ENCODE measurements around the gene HOTAIR.

HOTAIR gene

DNA sequence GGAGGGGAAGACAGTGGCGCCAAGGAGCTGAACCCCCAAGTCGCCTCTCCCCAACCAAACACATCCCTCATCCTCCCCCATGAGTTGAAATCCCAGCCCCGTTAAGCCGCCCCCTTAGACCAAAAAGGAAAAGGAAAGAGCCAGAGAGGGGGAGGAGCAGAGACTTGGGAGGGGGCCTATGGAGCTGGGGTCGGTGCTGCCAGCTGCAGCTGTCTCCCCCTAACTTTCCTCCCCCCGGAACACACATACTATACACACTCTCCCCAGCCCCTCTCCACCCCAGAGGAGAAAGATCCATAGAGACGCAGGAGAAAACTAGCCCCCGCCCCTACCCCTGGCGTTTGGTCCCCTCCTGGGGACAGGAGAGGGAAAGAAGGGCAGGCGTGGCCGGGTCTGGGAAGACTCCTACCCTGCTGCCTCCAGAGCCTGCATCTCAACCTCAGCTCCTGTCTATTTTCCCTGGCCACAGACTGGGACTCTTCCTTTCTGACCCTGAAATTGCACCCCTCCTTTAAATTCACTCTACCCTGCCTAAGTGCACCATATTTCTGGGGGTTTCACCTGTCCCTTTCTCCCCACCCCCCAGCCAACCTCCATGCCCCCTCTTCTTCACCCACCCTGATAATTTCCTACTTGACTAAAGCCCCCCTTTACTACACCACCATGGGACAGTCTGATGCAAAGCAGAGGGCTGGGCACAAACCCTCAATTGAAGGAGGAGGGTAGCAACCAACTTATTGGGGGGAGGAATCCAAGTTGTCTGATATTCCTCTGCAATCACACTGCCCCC lies 23.6 kb upstream of the HOTAIR start:
- DNase-seq: no peak

DNA sequence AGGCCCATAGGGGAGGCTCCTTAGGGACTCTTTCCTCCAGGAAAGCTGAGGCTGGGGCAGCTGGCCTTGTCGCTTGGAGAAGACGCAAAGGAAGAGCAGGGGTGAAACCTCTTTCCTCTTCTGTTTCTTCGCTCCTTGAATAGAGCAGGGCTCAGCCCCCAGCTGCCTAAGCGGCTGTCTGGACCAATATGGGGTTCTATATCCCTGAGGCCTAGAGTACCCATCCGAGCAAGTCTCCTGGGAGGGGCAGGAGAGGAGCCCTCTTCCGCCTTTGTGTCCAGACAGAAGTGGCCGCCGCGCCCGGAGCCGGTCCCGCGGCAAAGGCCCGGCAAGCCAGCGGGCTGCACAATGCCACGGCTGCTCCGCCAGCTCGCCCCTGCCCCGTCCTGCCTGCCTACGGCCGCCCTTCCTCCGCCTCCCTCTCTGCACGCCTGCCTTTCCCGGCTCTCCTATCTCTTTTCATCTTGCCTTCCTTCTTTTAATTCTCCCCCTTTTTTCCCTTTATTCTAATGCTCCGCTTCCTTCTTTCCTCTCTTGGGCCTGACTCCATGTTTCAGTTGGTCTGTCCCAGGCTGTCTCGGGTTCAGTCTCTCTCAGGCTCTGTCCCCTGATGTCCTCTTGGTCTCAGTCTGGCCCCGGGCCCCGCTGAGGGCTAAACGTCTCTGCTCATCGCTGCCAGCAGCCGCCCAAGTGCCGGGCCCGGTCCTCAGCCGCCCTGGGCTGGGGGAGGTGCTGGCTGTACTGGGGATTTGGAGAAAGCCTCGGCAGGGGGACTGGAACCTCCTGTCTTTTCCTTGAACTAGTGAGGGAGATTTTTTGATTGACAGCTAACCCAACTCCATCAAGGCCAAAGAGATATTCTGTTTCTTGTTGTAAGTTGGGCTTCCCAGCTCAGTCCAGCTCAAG lies 22.7 kb upstream of the HOTAIR start:
- DNase-seq: no peak

DNA sequence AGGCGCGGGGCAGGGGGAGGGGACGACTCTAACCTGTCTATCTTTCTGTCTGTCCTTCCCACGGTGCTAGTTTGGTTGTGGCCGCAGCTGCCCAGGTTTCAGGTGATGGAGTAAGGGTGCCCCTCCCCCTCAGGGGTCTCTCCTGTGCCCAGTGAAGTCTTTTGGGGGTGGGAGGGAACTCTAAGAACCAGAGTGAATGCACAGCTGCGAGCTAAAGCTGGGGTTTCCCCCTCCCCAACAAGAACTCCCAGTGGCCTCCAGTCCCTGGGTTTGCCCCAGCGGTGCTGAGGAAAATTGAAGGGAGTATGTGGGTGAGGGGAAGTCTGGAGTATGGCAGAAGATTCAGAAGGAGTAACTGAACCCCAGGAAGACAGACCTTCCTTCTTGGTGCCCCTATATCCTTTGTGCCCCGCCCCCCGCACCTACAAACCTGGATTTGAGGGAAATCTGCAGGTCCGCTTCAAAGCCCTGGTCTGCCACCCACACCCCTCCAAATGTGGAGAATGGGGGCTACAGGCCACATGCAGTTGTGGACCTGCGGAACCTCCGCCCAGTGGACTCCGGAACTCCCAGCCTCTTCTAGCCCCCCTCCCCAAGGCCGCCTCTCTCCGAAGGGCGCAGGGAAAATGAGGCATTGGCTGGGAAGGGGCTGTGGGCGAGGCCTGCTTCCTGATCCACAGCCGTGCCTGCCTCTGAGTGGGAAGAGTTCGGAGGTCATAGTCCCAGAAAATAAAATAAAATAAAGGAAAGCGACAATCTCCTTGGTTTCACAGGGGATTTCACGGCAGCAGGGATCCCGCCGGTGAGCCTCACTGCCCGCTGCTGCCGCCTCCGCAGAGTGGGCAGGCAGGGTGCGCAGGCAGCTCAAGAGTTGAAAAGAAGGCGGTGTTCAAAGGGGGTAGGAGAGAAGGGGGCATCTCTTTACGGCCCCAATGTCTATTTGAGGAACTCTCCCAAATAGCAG lies 21.8 kb upstream of the HOTAIR start:
- no peak for DNase-seq

DNA sequence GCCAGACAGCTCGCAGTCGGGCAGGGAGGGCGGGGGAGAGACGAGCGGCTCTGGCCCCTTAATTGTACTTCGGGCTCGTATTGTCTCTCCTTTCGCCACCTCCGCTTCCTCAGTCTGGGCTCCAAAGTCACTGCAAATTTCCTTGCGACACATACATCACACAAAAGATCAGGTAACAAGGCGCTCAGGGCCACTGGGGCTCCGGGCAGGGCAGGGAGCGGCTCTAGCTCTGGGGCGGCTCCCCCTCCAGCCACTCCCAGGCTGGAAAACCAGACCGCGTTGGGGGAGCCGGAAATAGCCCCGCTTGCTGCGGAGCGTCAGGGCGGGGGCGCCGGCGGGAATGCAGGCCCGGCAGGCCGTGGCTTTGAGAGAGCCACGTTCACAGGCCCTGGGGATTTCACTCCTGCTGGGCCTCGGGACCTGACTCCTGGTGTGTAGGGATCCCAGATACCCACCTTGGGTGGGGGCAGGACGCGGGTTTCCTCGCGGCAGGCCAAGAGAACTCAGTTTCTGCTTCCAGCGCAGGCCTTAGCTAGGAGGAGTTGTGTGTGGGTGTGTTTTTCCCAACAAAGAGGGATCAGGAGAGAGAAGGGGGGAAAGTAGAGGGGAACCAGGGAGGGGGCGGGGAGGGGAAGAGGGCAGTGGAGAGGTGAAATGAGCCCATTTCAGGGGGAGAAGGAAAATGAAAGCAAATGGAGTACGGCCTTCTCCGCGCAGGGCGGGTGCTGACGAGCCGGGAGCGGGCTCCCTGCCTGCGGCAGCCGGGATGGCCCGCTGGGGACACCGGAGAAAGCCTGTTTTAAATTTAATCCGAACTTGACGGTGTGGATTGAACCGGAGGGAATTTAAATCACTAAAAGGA lies 20.9 kb upstream of the HOTAIR start:
- DNase-seq: no peak

DNA sequence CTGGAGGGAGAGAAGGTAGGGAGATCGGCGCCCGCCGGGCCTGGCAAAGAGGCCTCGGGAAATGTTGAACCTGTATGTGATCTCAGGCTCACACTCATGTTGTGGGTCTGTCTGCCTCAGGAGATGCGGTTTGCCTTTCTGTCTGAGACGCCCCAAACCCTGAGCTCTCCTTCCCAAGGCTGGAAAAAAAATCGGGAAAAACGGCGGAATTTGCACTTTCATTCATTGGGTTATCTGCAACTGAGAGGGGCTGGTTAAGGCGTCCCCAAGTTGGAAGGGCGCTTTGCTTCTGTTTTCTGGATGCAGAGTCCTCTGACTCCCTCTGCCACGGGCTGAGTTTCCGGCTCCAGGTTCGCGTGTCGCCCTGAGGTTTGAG lies 20.2 kb upstream of the HOTAIR start:
- no peak for DNase-seq

DNA sequence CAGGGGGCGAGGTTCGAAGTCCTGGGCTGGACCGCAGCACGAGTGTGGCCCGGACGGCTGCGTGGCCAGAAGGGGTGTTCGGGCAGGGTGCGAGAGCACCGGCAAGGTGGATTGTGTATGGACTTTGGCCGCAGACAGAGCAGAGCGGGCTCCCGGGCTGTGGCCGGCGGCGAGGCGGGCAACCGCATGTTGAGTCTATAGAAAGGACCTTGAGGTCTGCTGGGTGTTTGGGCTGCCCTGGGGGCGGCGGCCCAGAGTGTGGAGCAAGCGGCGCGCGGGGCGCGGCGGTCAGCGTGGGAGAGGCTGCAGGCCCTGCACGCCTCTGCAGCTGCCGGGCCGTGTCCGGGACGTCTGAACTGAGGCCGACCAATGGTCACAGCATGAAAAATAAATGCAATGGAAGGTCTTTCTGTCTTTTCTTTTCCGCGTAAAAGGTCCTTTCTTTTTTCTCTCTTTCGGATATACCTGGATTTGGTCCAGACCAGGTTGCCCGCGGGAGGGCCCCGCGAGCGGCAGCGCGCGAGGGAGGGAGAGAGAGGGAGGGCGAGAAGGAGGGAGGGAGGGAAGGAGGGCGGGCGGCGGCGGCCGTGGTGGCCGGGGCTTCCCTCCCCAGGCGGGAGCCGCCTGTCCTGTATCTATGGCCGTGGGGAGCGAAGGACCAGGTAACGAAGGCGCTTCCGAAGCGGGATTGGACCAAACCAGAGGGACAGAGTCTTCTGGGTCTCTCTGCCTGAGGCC lies 19.7 kb upstream of the HOTAIR start:
- no peak for DNase-seq

DNA sequence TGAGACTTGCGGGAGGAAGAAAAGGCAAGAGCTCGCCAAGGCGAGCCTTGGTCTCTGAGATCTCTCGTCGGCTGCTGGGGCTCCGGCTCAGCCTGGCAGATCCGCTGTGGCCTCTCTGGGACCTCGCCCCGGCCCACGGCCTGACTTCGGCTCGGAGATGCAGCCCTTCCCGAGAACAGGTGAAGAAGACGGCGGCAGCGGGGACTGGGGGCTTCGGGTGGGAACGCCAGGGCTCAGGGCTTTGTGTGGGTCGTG lies 19.2 kb upstream of the HOTAIR start:
- DNase-seq: no peak

DNA sequence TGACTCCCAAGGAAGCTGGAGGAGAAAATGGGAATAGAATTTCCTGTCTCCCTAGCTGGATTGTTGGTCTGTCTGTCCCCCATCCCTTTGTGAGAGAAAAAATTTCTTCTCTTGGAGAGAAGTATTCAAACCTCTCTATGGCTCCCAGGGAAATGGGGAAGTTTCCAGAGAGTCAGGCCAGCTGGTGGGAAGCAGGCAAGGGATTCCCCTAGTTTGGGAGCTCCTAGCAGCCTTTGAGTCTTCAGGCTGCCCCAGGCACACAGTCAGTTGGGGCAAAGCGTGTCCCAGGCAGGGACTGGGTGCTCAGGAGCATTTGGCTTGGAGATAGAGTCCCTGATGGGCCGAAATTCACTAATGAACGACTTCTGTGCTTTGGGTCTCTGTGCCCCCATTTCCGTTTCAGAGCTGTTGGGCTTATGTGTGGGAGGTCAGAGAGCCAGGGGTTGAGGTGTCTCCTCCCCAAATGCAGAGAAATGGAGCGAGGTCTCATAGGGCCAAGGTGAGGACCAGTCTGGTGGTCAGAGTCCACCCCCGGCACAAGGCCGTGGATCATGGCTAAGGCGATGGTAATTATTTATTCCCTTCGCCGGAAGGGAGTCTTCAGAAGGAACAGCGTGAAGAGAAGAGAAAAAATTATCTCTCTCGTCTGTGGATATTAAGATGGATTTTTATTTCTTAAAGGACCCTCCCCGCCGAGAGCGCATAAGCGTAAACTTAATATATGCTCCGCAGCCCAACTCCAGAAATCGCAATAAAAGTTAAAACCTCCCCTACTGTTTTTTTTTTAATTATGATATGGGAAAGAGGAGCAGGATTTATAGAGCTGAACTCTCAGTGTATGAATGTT lies 18.6 kb upstream of the HOTAIR start:
- DNase-seq: no peak

DNA sequence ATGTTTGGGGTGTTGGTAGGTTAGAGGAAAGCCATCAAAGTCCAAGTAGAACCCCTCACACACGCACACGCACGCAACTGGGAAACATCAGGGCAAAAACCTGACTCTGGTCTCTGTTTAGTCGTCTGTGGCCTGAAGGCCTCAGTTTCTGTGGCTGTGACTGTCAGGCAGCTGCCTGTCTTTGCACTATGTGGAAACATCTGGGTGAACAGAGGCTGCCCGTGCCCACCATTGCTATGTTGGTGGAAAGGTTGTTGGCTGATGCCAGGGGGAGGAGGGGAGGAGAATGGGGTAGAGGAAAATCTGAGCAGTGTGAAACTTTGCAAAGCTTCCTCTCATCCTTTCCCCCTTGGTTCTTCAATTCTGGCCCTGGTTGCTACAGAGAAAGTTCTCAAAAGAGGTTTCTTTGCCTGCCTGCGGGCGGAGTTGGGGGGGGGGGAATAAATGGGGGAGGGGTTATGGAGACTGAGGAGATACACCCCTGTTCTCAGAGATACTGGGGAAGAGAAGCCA lies 17.7 kb upstream of the HOTAIR start:
- no peak for DNase-seq

DNA sequence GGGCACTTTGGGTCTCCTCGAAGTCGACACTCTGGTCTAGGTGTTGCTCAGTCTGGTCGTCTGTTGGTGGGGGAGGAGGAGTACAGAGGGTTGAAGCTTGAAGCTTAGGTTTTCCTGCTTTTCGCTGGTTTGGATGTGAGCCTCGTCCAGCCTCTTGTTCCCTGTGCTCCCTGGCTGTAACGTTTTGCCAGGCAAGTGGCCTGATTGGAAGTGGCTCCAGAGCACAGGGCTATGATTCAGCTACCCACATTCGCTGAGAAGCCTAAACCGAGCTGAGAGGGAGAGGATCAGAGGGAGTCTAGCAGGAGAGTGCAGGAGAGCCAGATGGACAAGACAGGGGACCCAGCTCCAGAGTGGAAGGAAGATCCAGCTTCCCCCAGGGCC lies 16.3 kb upstream of the HOTAIR start:
- DNase-seq: no peak

DNA sequence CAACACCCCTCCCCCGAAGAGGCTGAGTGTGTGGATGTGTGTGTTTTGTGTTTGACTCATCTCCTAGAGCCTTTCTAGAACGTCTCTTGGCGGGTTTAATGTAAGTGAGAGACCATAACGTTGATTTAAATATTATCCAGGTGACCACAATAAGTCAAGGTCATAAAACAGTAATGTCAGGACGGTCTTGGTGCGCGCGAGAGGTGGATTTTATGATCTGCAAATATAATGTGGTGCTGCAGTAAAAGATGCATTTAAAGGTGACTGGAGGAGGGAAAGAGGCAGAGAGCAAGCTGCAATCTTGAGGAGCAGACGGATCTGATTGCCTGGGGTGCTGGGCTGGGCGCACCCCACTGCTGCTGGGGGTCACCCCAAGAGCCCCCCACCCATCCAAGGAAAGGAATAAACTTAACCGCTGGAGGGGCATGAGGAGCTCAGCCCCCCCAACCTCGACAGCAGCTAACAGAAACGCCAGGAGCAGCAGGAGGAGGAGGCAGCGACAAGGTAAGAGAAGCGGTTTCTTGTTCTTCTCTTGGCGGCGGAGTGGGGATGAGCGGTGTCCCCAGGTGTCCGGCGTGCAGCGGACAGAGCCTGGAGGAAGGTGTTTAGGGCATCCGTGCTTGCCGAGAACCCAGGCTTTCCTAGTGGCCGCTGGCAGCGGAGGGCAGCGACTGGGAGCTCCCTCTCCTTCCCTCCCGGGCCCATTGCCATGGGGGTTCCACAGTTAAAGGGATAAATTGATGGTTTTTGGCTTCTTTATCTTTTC lies 15.7 kb upstream of the HOTAIR start:
- DNase-seq: no peak

DNA sequence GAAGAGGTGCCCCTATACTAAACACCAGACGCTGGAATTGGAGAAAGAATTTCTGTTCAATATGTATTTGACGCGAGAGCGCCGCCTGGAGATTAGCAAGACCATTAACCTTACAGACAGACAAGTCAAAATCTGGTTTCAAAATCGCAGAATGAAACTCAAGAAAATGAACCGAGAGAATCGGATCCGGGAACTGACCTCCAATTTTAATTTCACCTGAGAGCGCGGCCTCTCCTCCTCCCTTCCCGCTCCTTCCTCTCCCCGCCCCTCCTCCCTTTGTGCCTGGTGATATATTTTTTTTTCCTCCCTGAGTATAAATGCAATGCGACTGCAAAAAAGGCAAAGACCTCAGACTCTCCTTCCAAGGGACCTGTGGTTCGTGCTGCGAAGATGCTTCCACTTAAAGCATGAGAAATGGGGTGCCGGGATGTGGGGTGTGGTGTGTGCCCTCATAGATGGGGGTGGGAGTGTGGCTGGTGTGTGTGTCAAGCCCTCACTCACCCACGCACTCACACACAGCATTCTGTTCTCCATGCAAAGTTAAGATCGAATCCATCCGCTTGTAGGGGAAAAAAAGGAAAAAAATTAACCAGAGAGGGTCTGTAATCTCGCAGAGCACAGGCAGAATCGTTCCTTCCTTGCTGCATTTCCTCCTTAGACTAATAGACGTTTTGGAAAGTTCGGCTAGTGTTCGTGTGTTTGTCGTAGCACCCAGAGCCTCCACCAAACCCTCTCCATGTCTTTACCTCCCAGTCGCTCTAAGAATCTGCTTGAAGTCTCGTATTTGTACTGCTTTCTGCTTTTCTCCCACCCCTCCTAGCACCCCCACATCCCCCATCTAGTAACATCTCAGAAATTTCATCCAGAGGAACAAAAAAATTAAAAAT lies 14.7 kb upstream of the HOTAIR start:
- DNase-seq: no peak

DNA sequence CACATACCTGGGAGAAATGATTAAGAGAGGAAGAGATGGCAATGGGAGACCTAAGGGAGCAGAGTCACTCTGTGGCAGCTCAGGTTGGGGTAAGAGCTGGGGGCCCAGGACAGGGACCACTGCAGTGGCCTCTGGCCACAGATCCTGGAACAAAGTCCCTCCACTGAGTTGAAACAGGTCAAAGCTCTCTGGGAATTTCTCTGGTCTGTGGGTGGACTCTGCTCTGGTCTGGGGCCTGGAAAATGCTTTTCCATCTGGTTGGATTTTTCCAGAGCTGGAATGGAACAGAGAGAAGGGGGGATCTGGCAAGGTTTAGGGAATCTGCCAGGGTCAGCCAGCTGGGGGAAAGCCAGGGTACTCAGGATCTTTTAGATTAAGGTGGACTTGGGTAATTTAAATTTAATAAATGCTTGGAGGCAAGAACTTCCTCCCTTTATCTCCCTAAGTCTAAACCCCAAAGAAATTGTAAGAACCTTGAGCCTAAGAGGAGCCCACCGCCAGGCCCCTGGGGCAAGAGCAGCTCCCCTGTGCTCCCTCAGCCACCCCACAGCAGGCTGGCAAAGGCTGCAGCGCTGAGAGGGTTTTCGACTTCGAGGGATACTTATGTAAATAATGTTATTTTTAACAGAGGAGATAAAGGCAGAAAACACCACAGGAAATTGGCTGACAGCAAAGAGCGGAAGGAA lies 13.9 kb upstream of the HOTAIR start:
- DNase-seq: no peak

DNA sequence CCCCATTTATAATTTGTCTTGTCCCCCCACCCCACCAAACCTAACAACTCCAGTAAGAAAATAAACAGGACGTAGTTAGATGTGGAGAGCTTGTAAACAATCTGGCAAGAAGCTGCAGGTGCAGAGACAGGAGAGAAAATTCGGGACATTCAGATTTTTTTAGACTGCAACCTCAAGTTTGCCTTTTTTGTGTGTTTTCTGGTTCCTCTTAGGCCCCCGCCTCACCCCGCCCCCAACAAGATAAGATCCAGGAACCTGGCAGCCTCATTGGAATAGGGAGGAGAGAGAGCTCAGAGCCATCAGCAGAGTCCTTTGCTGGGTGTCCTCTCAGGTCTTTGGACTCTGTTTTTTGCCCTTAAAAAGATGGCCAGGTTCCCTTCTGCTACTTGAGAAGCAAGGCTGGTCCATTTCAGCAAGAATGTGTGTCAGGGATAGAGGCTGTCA lies 13.1 kb upstream of the HOTAIR start:
- no peak for DNase-seq

DNA sequence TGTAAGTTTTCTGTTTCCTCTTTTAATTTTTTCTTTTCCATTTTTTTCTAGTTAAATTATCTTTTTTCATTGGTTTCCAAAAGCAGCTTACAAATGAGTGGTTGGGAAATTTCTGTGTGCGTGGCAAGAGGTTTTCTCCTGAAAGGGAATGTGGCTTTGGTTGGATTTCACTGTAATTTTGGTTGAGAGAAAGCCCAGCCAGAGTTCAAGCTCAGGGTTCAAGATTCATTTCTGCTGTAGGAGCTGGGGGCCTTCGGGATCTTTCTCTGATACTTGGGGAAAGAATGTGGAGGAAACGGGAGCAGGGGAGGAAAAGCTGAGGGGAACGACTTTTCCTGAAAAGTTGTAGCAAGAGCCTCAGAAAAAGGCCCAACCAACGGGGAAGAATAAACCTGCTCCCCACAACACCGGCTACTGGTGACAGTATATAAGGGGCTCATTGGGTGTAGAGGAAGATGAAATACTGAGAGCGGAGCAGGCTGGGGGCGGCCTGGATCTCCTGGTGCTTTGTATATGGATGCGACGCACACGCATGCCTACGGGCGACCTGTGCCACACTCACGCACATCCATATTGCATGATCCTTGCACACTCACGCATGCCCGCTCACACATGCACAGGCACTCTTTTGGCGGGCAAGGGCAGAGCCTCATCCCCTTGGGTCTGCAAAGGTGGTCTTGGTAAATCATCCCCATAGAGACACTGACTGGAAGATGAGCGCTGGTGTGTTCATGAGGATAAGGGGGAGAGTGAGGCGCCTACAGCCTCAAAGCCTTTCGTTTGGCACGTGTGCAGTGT lies 12.1 kb upstream of the HOTAIR start:
- DNase-seq: no peak

DNA sequence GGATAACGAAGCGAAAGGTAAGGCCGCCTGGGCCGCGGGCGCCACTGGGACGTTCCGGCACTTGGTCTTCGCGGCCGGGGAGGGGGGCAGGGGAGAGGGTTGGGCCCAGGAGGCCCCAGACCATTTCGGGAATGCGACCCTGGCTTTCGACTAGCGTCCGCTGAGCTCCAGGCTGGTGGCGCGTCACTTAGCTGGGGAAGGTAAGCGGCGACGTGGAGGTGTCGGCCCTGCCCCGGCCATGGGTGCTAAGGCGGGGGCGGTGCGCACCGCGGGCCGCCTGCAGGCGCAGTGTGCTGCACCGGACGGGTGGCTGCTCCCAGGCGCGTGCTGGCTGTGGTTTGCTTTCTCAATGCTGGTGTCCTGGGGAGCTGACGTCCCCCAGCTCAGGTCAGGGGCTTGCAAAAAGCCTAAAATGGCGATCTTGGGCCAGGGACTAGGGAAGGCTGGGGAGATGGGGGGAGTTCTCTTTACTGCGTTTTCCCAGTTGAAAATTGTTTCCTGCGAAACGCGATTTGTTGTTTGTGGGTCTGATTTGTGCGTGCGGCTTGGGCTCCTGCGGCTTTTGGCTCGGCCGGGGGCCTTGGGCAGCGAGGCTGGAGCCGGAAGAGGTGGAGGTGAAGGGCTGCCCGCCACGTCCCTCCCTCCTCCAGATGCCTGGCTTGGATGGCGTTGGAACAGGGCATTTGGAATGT lies 11.4 kb upstream of the HOTAIR start:
- no peak for DNase-seq

DNA sequence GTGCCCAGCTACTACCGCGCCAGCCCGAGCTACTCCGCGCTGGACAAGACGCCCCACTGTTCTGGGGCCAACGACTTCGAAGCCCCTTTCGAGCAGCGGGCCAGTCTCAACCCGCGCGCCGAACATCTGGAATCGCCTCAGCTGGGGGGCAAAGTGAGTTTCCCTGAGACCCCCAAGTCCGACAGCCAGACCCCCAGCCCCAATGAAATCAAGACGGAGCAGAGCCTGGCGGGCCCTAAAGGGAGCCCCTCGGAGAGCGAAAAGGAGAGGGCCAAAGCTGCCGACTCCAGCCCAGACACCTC lies 10.9 kb upstream of the HOTAIR start:
- no peak for DNase-seq
